CD4-positive, alpha-beta T cell treated with Interleukin-21 for 1 hour (primary cell): ENCODE data around the gene ATP13A4.

Source experiments
- DNase-seq: peaks from one replicate; pipeline ENCODE4 v3.0.0-alpha.2; 2020

ATP13A4 gene

GRCh38 chr3:193489949-193490348 is 64.7 kb downstream of the ATP13A4 start:
- DNase-seq: no peak

- DNase-seq: no peak
Measured at GRCh38 chr3:193488741-193489140, 66.0 kb downstream of the ATP13A4 start.

GRCh38 chr3:193483988-193484539 is 70.6 kb downstream of the ATP13A4 start:
- no peak for DNase-seq

DNA sequence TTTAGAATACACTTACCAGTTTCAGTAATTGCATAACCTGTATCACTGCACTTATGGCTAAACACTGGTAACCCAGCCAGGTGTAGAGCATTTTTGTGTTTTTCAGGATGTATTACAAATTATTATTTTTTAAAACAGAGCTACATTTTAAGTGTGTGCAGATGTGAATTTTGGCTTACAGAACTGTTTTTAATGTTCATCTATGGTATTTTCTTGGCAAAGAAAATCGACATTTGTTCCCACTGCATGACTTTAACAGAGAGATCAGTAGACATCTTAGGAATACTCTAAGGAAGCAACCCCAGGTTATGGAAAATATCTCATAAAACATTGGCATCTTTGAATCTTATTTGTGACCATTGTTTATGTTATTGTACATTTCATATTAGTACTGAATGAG is 73.3 kb downstream of the ATP13A4 start:
- no peak for DNase-seq

DNA sequence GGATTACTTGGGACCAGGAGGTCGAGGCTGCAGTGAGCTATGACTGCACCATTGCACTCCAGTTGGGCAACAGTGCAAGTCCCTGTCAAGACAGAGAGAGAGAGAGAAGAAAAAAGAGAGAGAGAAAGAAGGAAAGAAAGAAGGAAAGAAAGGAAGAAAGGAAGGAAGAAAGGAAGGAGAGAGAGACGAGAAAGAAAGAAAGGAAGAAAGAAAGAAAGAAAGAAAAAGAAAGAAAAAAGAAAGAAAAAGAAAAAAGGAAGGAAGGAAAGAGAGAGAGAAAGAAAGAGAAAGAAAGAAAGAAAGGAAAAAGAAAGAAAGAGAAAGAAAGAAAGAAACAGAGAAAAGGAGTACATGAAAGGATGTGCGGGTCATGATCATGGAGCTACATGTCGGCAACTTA is 80.2 kb downstream of the ATP13A4 start:
- DNase-seq: no peak

DNA sequence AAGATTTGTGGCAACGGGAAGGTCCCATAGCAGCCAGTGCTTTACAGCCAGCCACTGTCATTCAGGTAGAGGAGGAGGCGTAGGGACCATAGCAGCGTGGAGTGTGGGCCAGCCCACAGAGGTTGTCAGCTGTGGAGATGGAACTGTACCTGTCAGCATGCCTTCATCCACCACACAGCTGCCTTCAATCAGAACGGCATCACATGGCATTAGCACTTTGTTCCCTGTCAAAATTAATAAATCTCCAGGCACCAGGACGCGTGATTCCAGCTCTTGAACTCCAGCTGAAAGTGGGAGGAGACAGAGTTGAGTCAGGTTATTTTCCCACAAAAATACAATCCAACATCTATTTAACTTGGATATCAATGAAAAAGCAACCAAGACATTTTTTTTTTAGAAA is 84.0 kb downstream of the ATP13A4 start:
- DNase-seq: no peak

- DNase-seq: no peak
Measured at GRCh38 chr3:193465992-193466608, 88.6 kb downstream of the ATP13A4 start.

DNA sequence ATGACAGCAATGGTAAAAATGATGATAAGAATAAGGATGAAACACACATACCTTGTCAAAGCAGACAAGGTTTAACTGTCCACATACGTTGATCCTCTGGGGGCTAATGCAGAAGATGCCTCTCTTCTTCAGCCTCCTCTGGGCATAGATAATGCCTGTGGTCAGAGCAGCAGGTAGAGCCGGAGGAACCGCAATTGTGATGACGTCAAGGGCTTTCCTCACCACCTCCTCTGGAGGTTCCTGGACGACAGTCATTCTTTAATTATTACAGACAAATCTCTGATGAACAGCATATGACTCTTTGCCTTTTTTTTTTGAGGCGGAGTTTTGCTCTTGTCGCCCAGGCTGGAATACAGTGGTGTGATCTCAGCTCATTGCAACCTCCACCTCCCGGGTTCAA is 89.8 kb downstream of the ATP13A4 start:
- no peak for DNase-seq

GRCh38 chr3:193457526-193457925 is 97.2 kb downstream of the ATP13A4 start:
- no peak for DNase-seq

- DNase-seq: no peak
Measured at GRCh38 chr3:193452338-193452737, 102.4 kb downstream of the ATP13A4 start.

DNA sequence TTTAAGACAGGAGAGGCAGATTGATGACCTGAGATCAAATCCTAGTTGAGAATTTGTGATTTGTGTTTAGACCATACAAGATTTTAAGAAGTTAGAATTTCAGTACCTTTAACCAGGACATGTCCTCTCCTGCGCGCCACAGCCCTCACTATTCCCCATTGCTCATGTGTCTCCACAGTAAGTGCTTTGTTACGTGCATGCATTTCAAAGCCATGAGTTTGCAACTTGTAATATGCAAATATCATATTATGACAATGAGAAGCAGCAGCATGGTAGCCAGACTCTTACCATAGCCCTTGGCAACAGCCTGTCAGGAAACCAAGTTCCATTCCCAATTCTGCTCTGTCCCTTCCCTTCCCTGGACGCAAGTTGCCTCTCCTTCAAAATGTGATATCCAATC is 102.8 kb downstream of the ATP13A4 start:
- no peak for DNase-seq

DNA sequence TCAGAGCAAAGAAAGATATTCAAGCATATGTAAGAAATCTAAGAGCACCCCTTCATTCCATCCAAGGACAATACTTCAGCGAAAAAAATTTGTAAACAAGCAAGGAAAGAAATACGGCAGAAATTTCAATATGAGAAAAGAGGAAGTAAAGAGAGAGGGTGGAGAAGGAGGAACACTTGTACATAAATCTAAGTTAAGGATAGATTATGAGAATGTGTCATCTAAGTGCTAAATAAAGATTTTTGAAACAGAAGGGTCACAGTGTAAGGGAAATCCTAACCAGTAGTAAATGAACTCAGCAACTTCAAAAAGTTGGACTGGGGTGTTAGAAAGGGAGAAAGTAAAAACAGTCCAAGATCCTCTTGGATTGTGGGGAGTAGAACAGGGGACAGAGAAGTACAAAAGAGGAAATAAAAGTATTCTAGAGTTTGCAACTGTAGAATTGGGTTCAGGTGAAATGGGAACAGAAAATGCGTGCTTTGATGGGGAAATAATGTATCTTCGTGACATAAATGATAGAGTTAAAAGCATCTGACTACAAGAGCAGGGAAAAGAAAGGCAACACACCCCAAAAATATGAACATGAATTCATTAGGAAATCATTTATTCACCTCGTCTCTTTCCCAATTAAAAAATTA is 107.6 kb downstream of the ATP13A4 start:
- no peak for DNase-seq

DNA sequence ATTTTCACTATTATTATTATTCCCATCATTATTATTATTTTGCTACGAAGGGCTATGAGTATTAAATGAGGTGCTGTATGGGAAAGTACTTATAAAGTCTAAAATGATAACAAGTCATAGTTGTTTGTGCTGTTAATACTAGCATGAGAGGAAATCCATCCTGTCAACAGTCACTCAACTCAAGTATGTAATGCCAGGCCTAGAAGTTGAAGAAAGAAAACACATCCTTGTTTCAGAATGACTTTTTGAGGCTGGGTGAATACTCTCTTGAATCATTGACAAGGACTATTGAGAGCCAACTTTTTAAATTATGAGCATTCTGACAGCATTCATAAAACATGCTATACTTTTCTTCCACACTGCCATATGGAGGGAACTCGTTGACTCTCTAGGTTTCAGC is 115.3 kb downstream of the ATP13A4 start:
- no peak for DNase-seq

GRCh38 chr3:193418576-193419373 is 135.9 kb downstream of the ATP13A4 start:
- DNase-seq: no peak

DNA sequence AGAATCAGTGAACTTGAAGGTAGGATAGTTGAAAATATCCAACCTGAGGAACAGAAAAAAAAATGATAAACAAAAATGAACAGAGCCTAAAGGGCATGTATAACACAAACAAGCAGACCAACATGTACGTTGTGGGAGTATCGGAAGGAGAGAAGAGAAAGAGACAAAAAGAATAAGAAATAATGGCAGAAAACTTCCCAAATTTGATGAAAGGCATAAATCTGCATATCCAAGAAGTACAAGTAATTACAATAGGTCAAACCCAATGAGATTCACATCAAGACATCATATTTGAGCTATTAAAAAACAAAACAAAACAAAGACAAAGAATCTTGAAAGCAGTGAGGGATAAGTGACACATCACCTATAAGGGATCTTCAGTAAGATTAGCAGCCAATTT is 138.1 kb downstream of the ATP13A4 start:
- DNase-seq: no peak

- DNase-seq: no peak
Measured at GRCh38 chr3:193407688-193408087, 147.0 kb downstream of the ATP13A4 start.

DNA sequence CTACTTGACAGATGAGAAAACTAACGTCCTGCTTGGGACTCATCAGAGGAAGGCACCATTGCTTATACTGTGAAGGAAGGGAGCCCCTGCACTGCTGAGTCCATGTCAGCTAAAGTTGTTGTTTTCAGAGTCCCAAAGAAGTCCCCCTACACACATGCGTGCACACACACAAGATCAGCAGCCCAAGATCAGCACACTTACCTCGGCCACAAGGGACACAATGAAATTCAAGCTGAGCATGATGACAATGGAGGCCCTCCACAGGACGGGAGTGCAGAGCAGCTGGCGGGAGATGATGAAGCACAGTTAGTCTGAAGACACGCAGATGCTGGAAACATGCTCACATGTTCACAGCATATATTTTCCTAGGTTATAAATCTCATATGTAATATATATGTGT is 147.6 kb downstream of the ATP13A4 start:
- no peak for DNase-seq

DNA sequence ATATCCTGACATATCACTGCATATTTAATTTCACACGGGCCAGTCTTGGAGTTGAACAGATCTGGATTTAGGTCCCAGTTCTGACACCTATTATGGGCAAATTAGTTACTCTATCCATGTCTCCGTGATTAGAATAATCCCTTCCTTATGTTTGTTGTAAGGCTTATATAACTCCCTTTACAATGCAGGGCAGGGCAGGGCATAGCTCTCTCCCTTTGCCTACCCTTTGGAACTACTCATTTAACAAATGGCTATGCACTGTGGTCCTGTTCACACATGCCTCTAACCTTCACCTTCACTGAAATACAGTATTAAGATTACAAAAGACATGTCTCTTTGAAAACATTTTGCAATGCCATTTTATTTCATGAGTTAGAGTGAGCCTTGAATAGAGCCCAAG is 151.4 kb downstream of the ATP13A4 start:
- DNase-seq: no peak

DNA sequence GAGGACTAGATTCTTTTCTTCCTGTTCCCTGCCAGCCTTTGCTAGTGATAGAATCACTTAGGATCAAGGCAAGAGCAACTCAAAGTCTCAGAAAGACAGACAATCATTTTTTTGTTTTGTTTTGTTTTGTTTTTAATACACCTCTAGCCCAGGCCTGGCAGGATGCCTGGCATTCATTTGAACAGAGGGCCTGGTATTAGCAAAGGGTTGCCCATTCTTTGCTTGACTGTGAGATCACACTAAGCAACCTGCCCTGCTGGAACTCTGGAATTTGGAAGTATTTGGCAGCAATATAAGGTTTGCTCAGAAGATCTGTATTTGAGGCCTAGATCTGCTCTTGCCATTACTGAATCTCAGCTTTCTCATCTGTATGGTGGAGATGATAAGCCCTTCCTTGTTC is 154.4 kb downstream of the ATP13A4 start:
- DNase-seq: no peak

- no peak for DNase-seq
Measured at GRCh38 chr3:193396451-193397244, 158.0 kb downstream of the ATP13A4 start.

DNA sequence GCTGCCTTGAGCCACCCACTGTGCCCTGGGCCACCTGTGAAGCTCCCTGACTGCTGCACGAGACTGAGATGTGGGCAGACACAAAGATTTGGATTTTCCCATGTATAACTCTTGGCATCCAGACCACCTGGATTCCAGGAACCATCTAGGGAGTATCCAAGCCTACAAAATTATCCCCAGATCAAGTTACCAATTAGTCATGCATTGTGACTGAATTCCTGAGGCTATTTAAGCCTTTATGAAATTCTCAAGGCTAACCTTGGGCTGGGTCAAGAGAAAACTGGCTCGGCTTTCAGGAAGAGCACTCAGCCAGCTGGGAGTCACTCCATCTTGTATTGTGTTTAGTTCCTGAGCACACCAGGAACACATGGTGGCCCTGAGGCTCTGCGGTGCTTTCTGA is 162.8 kb downstream of the ATP13A4 start:
- no peak for DNase-seq

- DNase-seq: no peak
Measured at GRCh38 chr3:193389335-193389734, 165.4 kb downstream of the ATP13A4 start.

DNA sequence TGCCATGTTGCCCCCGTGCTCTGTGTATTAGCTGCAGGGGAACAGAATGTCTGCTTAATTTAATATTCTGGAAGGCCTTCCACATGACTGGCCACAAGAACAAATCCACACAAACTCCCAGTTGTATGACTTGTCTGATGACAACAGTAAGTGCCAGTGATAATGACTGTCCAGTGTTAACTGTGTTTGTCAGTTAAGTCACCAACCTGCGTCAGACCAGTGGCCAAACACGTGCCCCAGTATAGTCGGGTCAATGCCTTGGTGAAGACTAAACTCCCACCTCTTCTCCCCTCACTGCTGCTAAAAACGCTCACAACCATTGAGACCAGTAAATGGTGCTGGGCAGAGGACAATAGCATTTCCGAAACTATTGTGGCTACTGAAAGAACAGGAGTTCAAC is 166.3 kb downstream of the ATP13A4 start:
- no peak for DNase-seq
